HG02870 (cell line): ENCODE measurements around the gene SMC4.
"Not testable (repeated sequence)": the region's sequence is repeated elsewhere in the genome, so short reads cannot be mapped to it uniquely, and the experiment has no call there.

Experiments used
- ATAC-seq: cut with Tn5 transposase; IDR thresholded peaks from one replicate; pipeline ENCODE4 v1.9.1; 2021; ENCODE audit warnings: mild to moderate bottlenecking, moderate library complexity; ENCODE audit not compliant: unreplicated experiment

Gene SMC4

GRCh38 chr3:160444411-160444810 is 45.0 kb downstream of the SMC4 start:
- no peak for ATAC-seq

- ATAC-seq, result no peak
Measured at GRCh38 chr3:160445854-160446253, 46.4 kb downstream of the SMC4 start.

GRCh38 chr3:160446522-160447056 is 47.1 kb downstream of the SMC4 start:
- no peak for ATAC-seq

GRCh38 chr3:160447544-160447943 is 48.1 kb downstream of the SMC4 start:
- no peak for ATAC-seq

- ATAC-seq, result peak; percentile 37
Measured at GRCh38 chr3:160448845-160449635, 49.6 kb downstream of the SMC4 start.

GRCh38 chr3:160449636-160450598 is 50.5 kb downstream of the SMC4 start, which contains the start of gene TRIM59:
Gene TRIM59, minus strand, starts transcription at chr3:160449786. Its CDS starts 10,603 bp downstream, at chr3:160439183.
- peak; percentile 90 for ATAC-seq

- ATAC-seq, result no peak
Measured at GRCh38 chr3:160450846-160451245, 51.4 kb downstream of the SMC4 start.

- ATAC-seq, result no peak
Measured at GRCh38 chr3:160451602-160452001, 52.2 kb downstream of the SMC4 start.

GRCh38 chr3:160452251-160452650 is 52.8 kb downstream of the SMC4 start:
- not testable (repeated sequence) for ATAC-seq

- ATAC-seq, result no peak
Measured at GRCh38 chr3:160454995-160455394, 55.5 kb downstream of the SMC4 start.

GRCh38 chr3:160455846-160456245 is 56.4 kb downstream of the SMC4 start:
- ATAC-seq, result no peak

GRCh38 chr3:160458151-160458550 is 58.7 kb downstream of the SMC4 start:
- ATAC-seq, result no peak

- no peak for ATAC-seq
Measured at GRCh38 chr3:160459450-160459970, 60.1 kb downstream of the SMC4 start.

GRCh38 chr3:160460033-160460432 is 60.6 kb downstream of the SMC4 start:
- ATAC-seq, result no peak

GRCh38 chr3:160464321-160464720 is 64.9 kb downstream of the SMC4 start:
- no peak for ATAC-seq

GRCh38 chr3:160464971-160465370 is 65.5 kb downstream of the SMC4 start:
- no peak for ATAC-seq

GRCh38 chr3:160470181-160470580 is 70.7 kb downstream of the SMC4 start:
- no peak for ATAC-seq

- ATAC-seq, result no peak
Measured at GRCh38 chr3:160471892-160472291, 72.4 kb downstream of the SMC4 start.

GRCh38 chr3:160472344-160472743 is 72.9 kb downstream of the SMC4 start:
- ATAC-seq, result no peak

GRCh38 chr3:160473221-160473620 is 73.8 kb downstream of the SMC4 start:
- no peak for ATAC-seq

- no peak for ATAC-seq
Measured at GRCh38 chr3:160473978-160474377, 74.5 kb downstream of the SMC4 start.
